GM21786 (cell line): ENCODE measurements around the gene TERB1.

Experiments used
- ATAC-seq: cut with Tn5 transposase; IDR thresholded peaks from one replicate; pipeline ENCODE4 v1.9.1; 2021; ENCODE audit not compliant: unreplicated experiment

TERB1 gene, protein sequence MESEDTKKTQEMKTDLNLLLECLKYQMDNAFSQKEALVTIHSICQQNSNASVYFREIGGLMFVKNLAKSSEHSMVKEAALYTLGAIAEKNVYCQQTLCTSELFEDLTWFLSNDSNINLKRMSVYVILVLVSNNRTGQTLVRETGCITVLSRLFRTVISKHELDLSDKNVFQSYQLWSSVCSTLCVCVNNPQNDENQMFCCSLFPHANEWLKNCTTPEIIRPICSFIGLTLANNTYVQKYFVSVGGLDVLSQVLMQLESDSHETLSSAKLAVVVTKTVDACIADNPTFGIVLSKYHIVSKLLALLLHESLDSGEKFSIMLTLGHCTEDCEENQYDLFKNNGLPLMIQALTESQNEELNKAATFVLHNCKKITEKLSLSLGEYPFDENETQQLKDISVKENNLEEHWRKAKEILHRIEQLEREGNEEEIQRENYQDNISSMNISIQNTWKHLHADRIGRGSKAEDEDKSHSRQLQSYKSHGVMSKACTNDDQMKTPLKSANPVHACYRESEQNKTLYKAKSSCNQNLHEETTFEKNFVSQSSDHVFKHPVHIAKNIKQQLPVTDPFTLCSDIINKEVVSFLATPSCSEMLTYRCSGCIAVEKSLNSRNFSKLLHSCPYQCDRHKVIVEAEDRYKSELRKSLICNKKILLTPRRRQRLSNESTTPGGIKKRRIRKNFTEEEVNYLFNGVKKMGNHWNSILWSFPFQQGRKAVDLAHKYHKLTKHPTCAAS

GRCh38 chr16:66801320-66802105 lies at the start of gene TERB1:
Gene TERB1 (minus strand): TSS chr16:66801584. CDS start chr16:66796798, 4,786 bp downstream.
- ATAC-seq, result no peak

- no peak for ATAC-seq
Measured at GRCh38 chr16:66850115-66850815, 48.9 kb upstream of the TERB1 start.

DNA sequence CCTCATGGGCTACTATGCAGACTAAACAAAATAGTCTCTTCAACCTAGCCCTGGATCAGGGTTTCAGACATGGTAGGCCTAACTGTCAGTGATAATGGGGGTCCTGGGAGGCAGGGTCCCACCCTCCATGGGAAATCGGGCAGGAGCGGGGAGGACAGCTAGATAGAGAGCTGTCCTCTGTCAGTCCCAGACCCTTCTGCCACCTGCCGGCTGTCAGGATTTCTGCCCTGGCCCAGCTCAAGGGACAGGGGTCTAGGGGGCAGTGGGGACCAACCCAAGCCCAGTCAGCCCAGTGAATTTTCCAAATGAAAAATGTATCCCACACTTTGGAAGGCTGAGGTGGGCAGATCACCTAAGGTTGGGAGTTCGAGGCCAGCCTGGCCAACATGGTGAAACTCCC lies 48.2 kb upstream of the TERB1 start:
- no peak for ATAC-seq

- ATAC-seq, result no peak
Measured at GRCh38 chr16:66849021-66849420, 47.6 kb upstream of the TERB1 start.

GRCh38 chr16:66848172-66848571 lies 46.8 kb upstream of the TERB1 start:
- ATAC-seq, result no peak

- no peak for ATAC-seq
Measured at GRCh38 chr16:66847533-66848067, 46.2 kb upstream of the TERB1 start.

GRCh38 chr16:66846831-66847230 lies 45.4 kb upstream of the TERB1 start:
- no peak for ATAC-seq

- ATAC-seq, result no peak
Measured at GRCh38 chr16:66846266-66846665, 44.9 kb upstream of the TERB1 start.

GRCh38 chr16:66845791-66846221 lies 44.4 kb upstream of the TERB1 start:
- no peak for ATAC-seq

DNA sequence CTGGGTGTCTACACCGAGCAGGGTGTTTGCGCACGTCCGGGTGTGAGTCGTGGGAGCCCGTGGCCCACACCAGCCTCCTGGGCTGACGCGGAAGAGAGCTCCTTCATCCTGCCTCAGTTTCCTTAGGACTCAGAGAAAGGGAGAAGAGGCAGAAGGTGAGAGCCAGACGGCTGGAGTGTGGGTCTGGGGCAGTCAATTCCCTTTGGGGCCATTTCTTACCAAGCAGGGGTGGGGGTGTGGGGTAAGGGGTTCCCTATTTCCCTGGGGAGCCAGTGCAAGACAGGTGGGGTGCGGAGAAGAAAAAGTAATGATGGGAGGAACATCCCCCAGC lies 43.7 kb upstream of the TERB1 start:
- no peak for ATAC-seq

DNA sequence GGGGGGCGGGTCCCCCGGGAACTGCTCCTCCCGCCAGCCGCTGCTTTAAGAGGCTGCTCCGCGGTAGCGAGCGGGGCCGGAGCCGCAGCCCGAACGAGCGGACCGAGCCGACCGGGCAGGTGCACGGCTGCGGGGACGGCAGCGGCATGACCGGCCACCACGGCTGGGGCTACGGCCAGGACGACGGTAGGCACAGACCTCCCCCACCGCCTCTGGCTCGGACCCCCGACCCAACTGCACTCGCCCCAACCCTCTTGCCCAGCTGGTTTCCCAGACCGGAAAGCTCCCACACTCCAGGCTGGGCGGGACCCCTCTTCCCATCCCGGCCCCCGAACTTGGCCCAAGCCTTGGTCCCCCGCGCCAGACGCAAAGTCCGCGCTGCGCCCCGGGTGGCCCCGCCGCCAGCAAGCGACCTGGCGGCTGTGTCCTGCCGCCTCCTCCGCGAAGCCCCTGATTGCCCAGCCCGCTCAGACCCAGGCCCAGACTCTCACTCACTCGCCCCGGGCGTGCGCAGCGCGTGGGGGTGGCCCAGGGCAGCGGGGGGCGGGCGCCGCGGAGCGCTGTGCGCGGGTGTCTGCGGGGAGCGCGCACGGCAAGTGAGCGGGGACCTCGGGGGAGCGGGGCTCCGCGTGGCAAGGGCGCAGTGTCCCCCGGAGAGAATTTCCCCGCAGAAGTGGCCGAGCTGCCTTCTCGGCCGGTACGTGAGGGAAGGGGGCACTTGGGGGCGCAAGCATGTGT lies 43.1 kb upstream of the TERB1 start, which contains the start of gene CA7:
Gene CA7 (plus strand): TSS at position 73 of the 738 bp plus-strand sequence. CDS start 74 bp downstream, at position 147.
- no peak for ATAC-seq

DNA sequence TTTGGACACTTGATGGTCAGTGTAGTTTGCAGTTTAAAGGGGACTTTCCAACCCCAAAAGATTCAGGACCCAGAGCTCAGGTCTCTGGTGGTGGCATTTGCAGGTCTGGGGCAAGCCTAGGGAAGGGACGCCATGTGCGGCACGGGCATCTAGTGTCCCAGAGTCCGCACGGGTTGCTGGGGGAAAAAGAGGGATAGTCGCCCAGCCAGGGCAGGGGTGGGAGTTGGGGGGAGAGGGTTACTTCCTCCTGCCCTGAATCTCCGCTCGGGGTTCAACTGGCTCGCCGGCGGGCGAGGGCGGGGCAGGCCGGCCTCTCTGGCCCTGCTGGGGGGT lies 42.6 kb upstream of the TERB1 start:
- ATAC-seq, result no peak

DNA sequence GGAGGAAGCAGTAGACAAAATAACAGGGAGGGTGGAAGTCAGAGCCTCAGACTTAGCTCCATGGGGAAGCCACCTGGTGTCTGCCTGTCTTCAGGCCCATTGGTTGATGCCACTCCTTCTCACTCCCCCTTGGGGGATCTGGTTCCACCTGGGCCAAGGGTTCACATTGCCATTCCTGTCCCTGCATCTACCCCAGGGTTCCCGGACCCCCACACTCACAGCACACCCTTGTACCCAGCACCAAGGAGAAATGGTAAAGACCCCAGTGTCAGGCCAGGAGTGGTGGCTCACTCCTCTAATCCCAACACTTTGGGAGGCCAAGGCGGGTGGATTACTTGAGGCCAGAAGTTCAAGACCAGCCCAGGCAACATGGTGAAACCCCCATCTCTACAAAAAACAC lies 41.8 kb upstream of the TERB1 start:
- ATAC-seq, result no peak

- ATAC-seq, result no peak
Measured at GRCh38 chr16:66842765-66843164, 41.4 kb upstream of the TERB1 start.

- no peak for ATAC-seq
Measured at GRCh38 chr16:66841366-66841765, 40.0 kb upstream of the TERB1 start.

GRCh38 chr16:66840883-66841282 lies 39.5 kb upstream of the TERB1 start:
- ATAC-seq, result no peak

- no peak for ATAC-seq
Measured at GRCh38 chr16:66834746-66835145, 33.4 kb upstream of the TERB1 start.

GRCh38 chr16:66832661-66833305 lies 31.4 kb upstream of the TERB1 start:
- ATAC-seq, result no peak

- no peak for ATAC-seq
Measured at GRCh38 chr16:66832190-66832589, 30.8 kb upstream of the TERB1 start.
